Hindlimb muscle (tissue), 1 donor: ENCODE results near the gene E2F2. TPM values are rescaled to one million over a fixed set of nuclear protein-coding genes. Genes with fewer than 3 reads are reported as not detected.

Experiments
- DNase-seq: peaks from one replicate; pipeline ENCODE4 v3.0.0-alpha.2; 2013
- polyA plus RNA-seq: library from polyadenylated mRNA; unstranded; fragments of 120-200 nt; gene quantifications from one replicate; pipeline ENCODE4 v1.2.1, GENCODE V29; 2013; ENCODE audit not compliant: insufficient read length

The E2F2 gene
- polyA plus RNA-seq: 3.9 TPM

- peak; percentile 89 for DNase-seq
Measured at GRCh38 chr1:23530747-23531561, at the start of gene E2F2. Gene E2F2 (minus strand): TSS chr1:23531233. CDS start chr1:23530793, 440 bp downstream.

GRCh38 chr1:23578997-23579363 is 47.9 kb upstream of the E2F2 start:
- DNase-seq: no peak

- no peak for DNase-seq
Measured at GRCh38 chr1:23578311-23578996, 47.4 kb upstream of the E2F2 start.

GRCh38 chr1:23577056-23578004 is 46.3 kb upstream of the E2F2 start:
- no peak for DNase-seq

GRCh38 chr1:23576338-23577055 is 45.5 kb upstream of the E2F2 start:
- no peak for DNase-seq

GRCh38 chr1:23575226-23575810 is 44.3 kb upstream of the E2F2 start:
- DNase-seq: no peak

GRCh38 chr1:23574265-23574754 is 43.3 kb upstream of the E2F2 start:
- no peak for DNase-seq

- no peak for DNase-seq
Measured at GRCh38 chr1:23573574-23574182, 42.6 kb upstream of the E2F2 start.

GRCh38 chr1:23571465-23571864 is 40.4 kb upstream of the E2F2 start:
- DNase-seq: no peak

GRCh38 chr1:23570001-23570691 is 39.1 kb upstream of the E2F2 start:
- DNase-seq: no peak

GRCh38 chr1:23568608-23569383 is 37.8 kb upstream of the E2F2 start:
- no peak for DNase-seq

GRCh38 chr1:23567996-23568607 is 37.1 kb upstream of the E2F2 start:
- DNase-seq: no peak

GRCh38 chr1:23567629-23567995 is 36.6 kb upstream of the E2F2 start:
- DNase-seq: no peak

GRCh38 chr1:23566304-23566703 is 35.3 kb upstream of the E2F2 start:
- DNase-seq: no peak

- DNase-seq: no peak
Measured at GRCh38 chr1:23565776-23566175, 34.7 kb upstream of the E2F2 start.

GRCh38 chr1:23564529-23565122 is 33.6 kb upstream of the E2F2 start:
- DNase-seq: no peak

GRCh38 chr1:23563755-23564374 is 32.8 kb upstream of the E2F2 start:
- no peak for DNase-seq

GRCh38 chr1:23563003-23563402 is 32.0 kb upstream of the E2F2 start:
- no peak for DNase-seq
